Astrocyte (in vitro differentiated cells and primary cell): ENCODE results near the gene CCDC80.

Source experiments
- CTCF ChIP-seq: IDR thresholded peaks from 2 replicates; pipeline ENCODE4 v1.5.1; 2011; ENCODE audit warnings: low read depth, mild to moderate bottlenecking, inconsistent platforms, low read length, moderate library complexity; ENCODE audit not compliant: insufficient read depth
- EZH2 ChIP-seq: IDR thresholded peaks from 2 replicates; pipeline ENCODE4 v1.6.1; 2012; ENCODE audit warnings: mild to moderate bottlenecking, low read length, inconsistent platforms; ENCODE audit not compliant: insufficient read depth

GRCh38 chr3:112667599-112667998 is 26.7 kb upstream of the CCDC80 start:
- no peak for TF ChIP-seq CTCF
- no peak for TF ChIP-seq EZH2
